ENCODE measurements around the gene FAM3D. TPM values are rescaled to one million over a fixed set of nuclear protein-coding genes. Genes with fewer than 3 reads are reported as not detected.
A peak's percentile ranks its signal among the peaks of the same experiment; 100 is the strongest.

The FAM3D gene
- total RNA-seq, 2 donors from 2014 or later, result 646 to 707 TPM

DNA sequence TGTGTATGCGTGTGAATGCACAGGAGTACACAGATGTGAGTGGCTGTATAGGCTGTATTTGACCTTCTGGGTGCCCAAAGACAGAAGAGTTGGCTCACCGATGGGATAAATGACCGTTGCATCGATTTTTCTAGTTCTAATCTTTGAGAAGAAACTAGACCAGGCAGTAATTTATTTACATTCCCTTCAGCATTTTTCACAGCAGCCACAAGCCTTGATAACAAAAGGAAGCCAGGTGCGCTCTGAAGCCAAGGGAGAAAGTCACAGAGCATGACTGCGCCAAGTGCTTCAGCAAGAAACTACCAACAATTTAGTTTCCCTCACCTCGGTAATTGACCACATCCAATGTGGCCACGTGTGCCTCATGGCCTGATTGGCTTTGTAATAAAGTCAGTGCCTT lies 5.9 kb upstream of the FAM3D start:
- Histone ChIP-seq H3K4me1 (peaks cover 10% of the 10 kb centered on the region), H3K27me3 (no peaks in the 10 kb centered on the region), H3K9me3 (no peaks in the 10 kb centered on the region), H3K4me3 (no peak overlapping the region), H3K27ac (peak overlapping the region; percentile 86), H3K9ac (ENCODE audit: low read depth in 2 of 2, low read length in 2 of 2) (peak overlapping the region in 1 of 2 donors; percentile 48), H3K36me3 (no peaks in the 10 kb centered on the region)
- intact Hi-C loops (cut with DNase I), result no loop called here
- TF ChIP-seq, protein P1, sequence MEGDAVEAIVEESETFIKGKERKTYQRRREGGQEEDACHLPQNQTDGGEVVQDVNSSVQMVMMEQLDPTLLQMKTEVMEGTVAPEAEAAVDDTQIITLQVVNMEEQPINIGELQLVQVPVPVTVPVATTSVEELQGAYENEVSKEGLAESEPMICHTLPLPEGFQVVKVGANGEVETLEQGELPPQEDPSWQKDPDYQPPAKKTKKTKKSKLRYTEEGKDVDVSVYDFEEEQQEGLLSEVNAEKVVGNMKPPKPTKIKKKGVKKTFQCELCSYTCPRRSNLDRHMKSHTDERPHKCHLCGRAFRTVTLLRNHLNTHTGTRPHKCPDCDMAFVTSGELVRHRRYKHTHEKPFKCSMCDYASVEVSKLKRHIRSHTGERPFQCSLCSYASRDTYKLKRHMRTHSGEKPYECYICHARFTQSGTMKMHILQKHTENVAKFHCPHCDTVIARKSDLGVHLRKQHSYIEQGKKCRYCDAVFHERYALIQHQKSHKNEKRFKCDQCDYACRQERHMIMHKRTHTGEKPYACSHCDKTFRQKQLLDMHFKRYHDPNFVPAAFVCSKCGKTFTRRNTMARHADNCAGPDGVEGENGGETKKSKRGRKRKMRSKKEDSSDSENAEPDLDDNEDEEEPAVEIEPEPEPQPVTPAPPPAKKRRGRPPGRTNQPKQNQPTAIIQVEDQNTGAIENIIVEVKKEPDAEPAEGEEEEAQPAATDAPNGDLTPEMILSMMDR (IDR thresholded peaks at IDR 0.05), result no peak
- no peak for DNase-seq

DNA sequence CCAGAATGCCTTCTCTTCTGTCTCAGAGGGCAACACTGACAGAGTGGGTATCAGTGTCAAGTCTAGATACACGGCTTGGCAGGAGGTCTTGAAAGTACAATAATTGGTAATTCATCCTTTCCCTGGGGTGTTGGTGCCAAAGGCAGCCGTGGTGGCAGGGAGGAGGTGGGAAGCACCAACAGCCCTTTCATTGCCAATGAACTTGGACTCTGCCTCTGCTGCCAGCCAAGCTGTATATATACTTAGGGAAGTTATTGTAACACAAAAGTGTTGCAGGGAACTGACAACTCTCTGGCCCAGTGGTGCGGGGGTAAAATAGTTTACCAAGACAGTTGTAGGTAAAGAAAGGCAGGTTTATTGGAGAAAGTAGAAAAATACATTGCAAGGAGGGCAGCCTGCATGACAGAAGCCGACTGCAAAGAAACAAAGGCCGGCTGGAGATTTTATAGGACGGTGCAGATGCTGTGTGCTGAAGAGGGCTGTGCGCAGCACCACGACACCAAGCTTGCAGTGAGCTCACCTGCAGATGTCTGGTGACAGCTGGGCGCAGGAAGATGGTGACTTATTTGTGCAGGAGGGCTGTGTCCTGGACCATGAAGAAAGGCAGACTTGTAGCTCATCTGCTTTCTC lies 4.0 kb upstream of the FAM3D start:
- TF ChIP-seq, protein P1 (IDR thresholded peaks at IDR 0.05), result no peak
- no peaks in the 10 kb centered on the region for H3K27me3 ChIP-seq
- H3K9ac ChIP-seq (ENCODE audit: low read depth in 2 of 2, low read length in 2 of 2), result peak overlapping the region in 1 of 2 donors; percentile 76
- peak; percentile 71 for DNase-seq
- no peak overlapping the region for H3K4me3 ChIP-seq
- intact Hi-C loops (cut with DNase I), result no loop called here
- H3K9me3 ChIP-seq, result no peaks in the 10 kb centered on the region
- peaks cover 11% of the 10 kb centered on the region for H3K4me1 ChIP-seq
- peak overlapping the region; percentile 92 for H3K27ac ChIP-seq
- H3K36me3 ChIP-seq, result no peaks in the 10 kb centered on the region

DNA sequence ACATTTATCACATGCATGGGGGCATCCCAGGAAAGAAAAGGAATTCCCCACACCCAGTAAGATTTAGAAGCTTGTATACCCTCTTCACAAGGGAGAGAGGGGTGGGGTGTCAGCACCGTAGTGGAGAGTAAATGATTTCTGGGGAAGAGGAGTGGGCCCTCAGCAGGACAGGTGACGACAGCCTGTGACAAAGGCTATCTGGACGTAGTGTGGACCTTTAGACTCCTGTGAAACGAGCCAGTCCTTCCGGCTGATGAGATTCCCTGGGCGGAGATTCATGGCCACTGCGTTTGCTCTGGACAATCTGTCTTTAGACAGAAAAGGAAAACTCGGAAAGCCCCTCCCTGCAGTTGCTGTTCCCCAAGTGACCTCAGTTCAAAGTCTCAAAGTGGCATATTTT lies 1.7 kb upstream of the FAM3D start:
- H3K27me3 ChIP-seq, result no peaks in the 10 kb centered on the region
- peak overlapping the region; percentile 92 for H3K27ac ChIP-seq
- DNase-seq, result peak; percentile 84
- peaks cover 11% of the 10 kb centered on the region for H3K4me1 ChIP-seq
- H3K9me3 ChIP-seq, result no peaks in the 10 kb centered on the region
- intact Hi-C loops (cut with DNase I), result no loop called here
- TF ChIP-seq, protein P1 (IDR thresholded peaks at IDR 0.05), result no peak
- H3K4me3 ChIP-seq, result no peak overlapping the region
- peak overlapping the region in 1 of 2 donors; percentile 96 for H3K9ac ChIP-seq (ENCODE audit: low read depth in 2 of 2, low read length in 2 of 2)
- no peaks in the 10 kb centered on the region for H3K36me3 ChIP-seq

DNA sequence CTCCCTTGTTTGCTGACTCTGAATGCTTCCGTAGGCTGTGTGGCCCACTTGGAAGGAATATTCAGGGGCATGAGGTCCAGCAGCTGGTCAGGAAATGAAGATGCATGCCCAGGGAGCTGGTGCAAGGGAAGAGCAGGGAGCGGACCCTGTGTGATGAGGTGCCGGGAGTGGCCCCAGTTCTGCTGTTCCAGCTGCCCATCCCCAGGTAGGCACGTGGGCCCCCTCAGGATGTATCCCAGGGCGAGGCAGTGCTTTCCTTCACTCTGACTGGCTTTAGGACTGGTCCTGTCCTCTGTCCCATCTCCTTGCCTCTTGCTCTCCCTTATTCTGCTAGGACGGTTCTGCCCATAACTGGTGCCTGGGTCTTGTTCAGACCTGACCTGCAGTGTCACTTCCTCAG lies 1.1 kb upstream of the FAM3D start:
- peak; percentile 52 for DNase-seq
- Histone ChIP-seq H3K27ac (peak overlapping the region; percentile 92), H3K9me3 (no peaks in the 10 kb centered on the region), H3K4me3 (peak overlapping the region; percentile 12), H3K4me1 (peaks cover 11% of the 10 kb centered on the region), H3K36me3 (no peaks in the 10 kb centered on the region), H3K9ac (ENCODE audit: low read depth in 2 of 2, low read length in 2 of 2) (peak overlapping the region; percentile 51 to 96), H3K27me3 (no peaks in the 10 kb centered on the region)
- TF ChIP-seq, protein P1 (IDR thresholded peaks at IDR 0.05), result no peak
- intact Hi-C loops (cut with DNase I), result no loop called here

DNA sequence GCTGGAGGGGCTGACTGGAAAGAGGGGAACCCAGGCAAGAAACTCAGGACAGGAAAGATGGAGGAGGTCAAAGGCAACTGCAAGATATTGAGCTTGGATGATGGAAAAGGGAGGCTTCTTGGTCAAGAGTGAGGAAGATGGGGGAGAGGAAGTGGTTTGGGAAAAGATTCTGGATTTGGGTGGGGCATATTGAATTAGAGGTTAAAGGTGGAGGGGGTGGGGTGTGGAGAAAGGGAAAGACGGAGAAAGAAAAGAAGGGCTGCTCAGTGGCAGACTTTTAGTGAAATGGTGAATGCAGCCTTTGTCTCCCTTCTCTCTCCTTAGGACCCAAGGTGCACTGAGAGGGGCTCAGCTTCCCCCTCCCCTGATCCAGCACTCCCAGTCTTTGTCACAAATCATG lies 655 bp upstream of the FAM3D start:
- TF ChIP-seq, protein P1 (IDR thresholded peaks at IDR 0.05), result no peak
- Histone ChIP-seq H3K4me3 (peak overlapping the region; percentile 12), H3K27me3 (no peaks in the 10 kb centered on the region), H3K9me3 (no peaks in the 10 kb centered on the region), H3K4me1 (peaks cover 7% of the 10 kb centered on the region), H3K36me3 (no peaks in the 10 kb centered on the region), H3K27ac (peak overlapping the region; percentile 92), H3K9ac (ENCODE audit: low read depth in 2 of 2, low read length in 2 of 2) (peak overlapping the region; percentile 51 to 96)
- peak; percentile 75 for DNase-seq
- intact Hi-C loops (cut with DNase I), result no loop called here
